Measurements from ENCODE around the gene PTGES. TPM values are rescaled to one million over a fixed set of nuclear protein-coding genes. Genes with fewer than 3 reads are reported as not detected.

Gene PTGES
- total RNA-seq, 1 experiment from 2014 or later, result 4.0 TPM

DNA sequence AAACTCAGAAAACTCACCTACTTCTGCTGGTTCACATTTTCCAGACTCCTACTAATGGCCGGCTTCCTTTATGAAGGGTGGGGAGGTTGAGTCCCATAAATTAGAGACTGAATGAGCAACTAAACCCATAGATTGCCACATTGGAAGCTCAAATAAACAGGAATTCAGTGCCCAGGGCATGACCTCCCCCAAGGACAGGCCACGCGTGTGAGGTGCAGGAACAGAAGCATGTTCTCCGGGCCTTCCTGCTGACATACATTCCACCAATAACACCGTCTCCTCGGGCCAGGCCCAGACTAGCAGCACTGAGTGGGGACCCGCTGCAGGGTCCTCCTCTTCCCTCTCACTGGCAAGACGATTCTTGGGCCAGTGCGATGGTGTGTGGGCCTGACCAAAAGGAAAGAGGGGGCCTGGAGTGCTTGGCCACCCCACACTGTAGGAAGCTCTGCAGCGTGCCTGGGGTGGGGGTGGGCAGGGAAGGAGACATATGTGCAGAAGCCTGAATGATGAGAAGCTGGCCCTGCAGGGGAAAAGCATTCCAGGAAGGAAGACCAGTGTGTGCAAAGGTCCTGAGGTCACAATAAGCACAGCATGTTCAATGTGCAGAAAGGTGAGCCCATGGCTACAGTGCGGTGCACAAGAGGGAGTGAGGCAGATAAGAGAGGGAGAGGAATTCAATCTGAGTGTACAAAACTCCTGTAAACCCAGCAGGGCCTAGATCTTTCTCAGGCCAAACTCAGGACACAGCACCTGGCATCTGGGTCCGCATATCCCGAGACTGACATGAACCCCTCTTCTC lies 12.0 kb downstream of the PTGES start:
- Mint-ChIP-seq H3K9me3 (ENCODE audit: unreplicated experiment) (no peaks in the 10 kb centered on the region), H3K4me1 (ENCODE audit: low read depth, unreplicated experiment) (no peaks in the 10 kb centered on the region), H3K4me3 (ENCODE audit: unreplicated experiment) (no peak overlapping the region), H3K27ac (ENCODE audit: unreplicated experiment) (no peak overlapping the region), H3K36me3 (ENCODE audit: insufficient read depth, unreplicated experiment) (no peaks in the 10 kb centered on the region), H3K27me3 (ENCODE audit: insufficient read depth, unreplicated experiment) (no peaks in the 10 kb centered on the region)
- ChIA-PET CTCF (interaction anchor here (0.6 kb wide), 1 partner anchor 20 kb away, joined by 3 read pairs; no protein-coding TSS in a partner anchor), POLR2A (no interaction called here)
- no peaks in the 10 kb centered on the region for H3K27me3 ChIP-seq (replicated peaks; ENCODE audit: control insufficient read depth, insufficient read depth, low read length)
- H3K4me3 ChIP-seq (ENCODE audit: low read depth, low read length), result no peak overlapping the region
- no peaks in the 10 kb centered on the region for H3K9me3 ChIP-seq
- no TSS peak for BruUV-seq (replicated peaks)
- H3K4me1 ChIP-seq, result no peaks in the 10 kb centered on the region
- TF ChIP-seq, protein P1, sequence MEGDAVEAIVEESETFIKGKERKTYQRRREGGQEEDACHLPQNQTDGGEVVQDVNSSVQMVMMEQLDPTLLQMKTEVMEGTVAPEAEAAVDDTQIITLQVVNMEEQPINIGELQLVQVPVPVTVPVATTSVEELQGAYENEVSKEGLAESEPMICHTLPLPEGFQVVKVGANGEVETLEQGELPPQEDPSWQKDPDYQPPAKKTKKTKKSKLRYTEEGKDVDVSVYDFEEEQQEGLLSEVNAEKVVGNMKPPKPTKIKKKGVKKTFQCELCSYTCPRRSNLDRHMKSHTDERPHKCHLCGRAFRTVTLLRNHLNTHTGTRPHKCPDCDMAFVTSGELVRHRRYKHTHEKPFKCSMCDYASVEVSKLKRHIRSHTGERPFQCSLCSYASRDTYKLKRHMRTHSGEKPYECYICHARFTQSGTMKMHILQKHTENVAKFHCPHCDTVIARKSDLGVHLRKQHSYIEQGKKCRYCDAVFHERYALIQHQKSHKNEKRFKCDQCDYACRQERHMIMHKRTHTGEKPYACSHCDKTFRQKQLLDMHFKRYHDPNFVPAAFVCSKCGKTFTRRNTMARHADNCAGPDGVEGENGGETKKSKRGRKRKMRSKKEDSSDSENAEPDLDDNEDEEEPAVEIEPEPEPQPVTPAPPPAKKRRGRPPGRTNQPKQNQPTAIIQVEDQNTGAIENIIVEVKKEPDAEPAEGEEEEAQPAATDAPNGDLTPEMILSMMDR (IDR thresholded peaks at IDR 0.05; ENCODE audit: insufficient read depth in 1 of 2, low read depth in 1 of 2, low read length in 1 of 2, severe bottlenecking in 1 of 2, unreplicated experiment in 1 of 2), result no peak
- H3K36me3 ChIP-seq (ENCODE audit: control insufficient read depth, insufficient read depth, low read length), result no peaks in the 10 kb centered on the region
- DNase-seq, result no peak
- intact Hi-C loops (cut with micrococcal nuclease; ENCODE audit: unreplicated experiment), result no loop called here

DNA sequence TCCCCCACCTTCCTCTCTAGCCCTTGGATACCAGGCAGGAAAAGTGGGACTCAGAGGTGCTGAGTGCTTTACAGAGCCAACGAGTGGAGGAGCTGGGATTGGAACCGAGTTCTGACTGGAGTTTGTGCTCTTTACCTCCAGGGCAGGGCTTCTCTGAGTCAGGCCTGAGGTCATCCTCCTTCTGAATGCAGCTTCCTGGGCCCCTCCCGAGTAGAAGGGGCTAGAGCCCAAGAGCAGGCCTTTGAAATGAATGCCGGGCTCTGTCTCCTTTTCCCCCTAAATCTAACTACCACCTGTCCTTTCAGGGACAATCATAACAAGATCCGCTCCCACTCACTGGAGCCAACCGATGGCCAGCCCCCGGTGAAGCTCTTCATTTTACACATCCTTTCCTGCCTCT lies 12.7 kb downstream of the PTGES start:
- CTCF ChIA-PET, result interaction anchor here (0.6 kb wide), 1 partner anchor 20 kb away, joined by 3 read pairs; no protein-coding TSS in a partner anchor
- BruUV-seq (replicated peaks), result no TSS peak
- H3K36me3 Mint-ChIP-seq (ENCODE audit: insufficient read depth, unreplicated experiment), result no peaks in the 10 kb centered on the region
- no peak for DNase-seq
- TF ChIP-seq, protein P1 (IDR thresholded peaks at IDR 0.05; ENCODE audit: insufficient read depth in 1 of 2, low read depth in 1 of 2, low read length in 1 of 2, severe bottlenecking in 1 of 2, unreplicated experiment in 1 of 2), result no peak
- H3K27me3 Mint-ChIP-seq (ENCODE audit: insufficient read depth, unreplicated experiment), result no peaks in the 10 kb centered on the region
- H3K9me3 ChIP-seq, result no peaks in the 10 kb centered on the region
- H3K9me3 Mint-ChIP-seq (ENCODE audit: unreplicated experiment), result no peaks in the 10 kb centered on the region
- H3K4me1 Mint-ChIP-seq (ENCODE audit: low read depth, unreplicated experiment), result no peaks in the 10 kb centered on the region
- no peak overlapping the region for H3K4me3 ChIP-seq (ENCODE audit: low read depth, low read length)
- no peaks in the 10 kb centered on the region for H3K27me3 ChIP-seq (replicated peaks; ENCODE audit: control insufficient read depth, insufficient read depth, low read length)
- H3K4me3 Mint-ChIP-seq (ENCODE audit: unreplicated experiment), result no peak overlapping the region
- POLR2A ChIA-PET, result no interaction called here
- H3K36me3 ChIP-seq (ENCODE audit: control insufficient read depth, insufficient read depth, low read length), result no peaks in the 10 kb centered on the region
- H3K27ac Mint-ChIP-seq (ENCODE audit: unreplicated experiment), result no peak overlapping the region
- H3K4me1 ChIP-seq, result no peaks in the 10 kb centered on the region
- intact Hi-C loops (cut with micrococcal nuclease; ENCODE audit: unreplicated experiment), result no loop called here

DNA sequence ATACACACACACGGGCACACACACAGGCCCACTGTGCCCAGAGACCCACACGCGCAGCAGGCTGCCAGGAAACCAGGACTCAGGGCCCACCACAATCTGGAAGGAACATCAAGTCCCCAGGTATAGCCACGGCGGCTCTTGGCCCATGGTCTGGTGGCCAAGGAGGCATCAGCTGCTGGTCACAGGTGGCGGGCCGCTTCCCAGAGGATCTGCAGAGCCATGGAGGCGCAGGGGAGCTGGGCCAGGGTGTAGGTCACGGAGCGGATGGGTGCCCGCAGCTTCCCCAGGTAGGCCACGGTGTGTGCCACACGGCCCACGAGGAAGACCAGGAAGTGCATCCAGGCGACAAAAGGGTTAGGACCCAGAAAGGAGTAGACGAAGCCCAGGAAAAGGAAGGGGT lies 13.4 kb downstream of the PTGES start:
- Mint-ChIP-seq H3K4me1 (ENCODE audit: low read depth, unreplicated experiment) (no peaks in the 10 kb centered on the region), H3K27ac (ENCODE audit: unreplicated experiment) (no peak overlapping the region), H3K36me3 (ENCODE audit: insufficient read depth, unreplicated experiment) (no peaks in the 10 kb centered on the region), H3K4me3 (ENCODE audit: unreplicated experiment) (no peak overlapping the region), H3K9me3 (ENCODE audit: unreplicated experiment) (no peaks in the 10 kb centered on the region), H3K27me3 (ENCODE audit: insufficient read depth, unreplicated experiment) (no peaks in the 10 kb centered on the region)
- BruUV-seq (replicated peaks), result no TSS peak
- Histone ChIP-seq H3K27me3 (replicated peaks; ENCODE audit: control insufficient read depth, insufficient read depth, low read length) (no peaks in the 10 kb centered on the region), H3K4me3 (ENCODE audit: low read depth, low read length) (no peak overlapping the region), H3K9me3 (no peaks in the 10 kb centered on the region), H3K4me1 (no peaks in the 10 kb centered on the region), H3K36me3 (ENCODE audit: control insufficient read depth, insufficient read depth, low read length) (no peaks in the 10 kb centered on the region)
- ChIA-PET POLR2A (no interaction called here), CTCF (interaction anchor here (0.6 kb wide), 1 partner anchor 10 kb away, joined by 8 read pairs; no protein-coding TSS in a partner anchor)
- intact Hi-C loops (cut with micrococcal nuclease; ENCODE audit: unreplicated experiment), result no loop called here
- TF ChIP-seq, protein P1 (IDR thresholded peaks at IDR 0.05; ENCODE audit: insufficient read depth in 1 of 2, low read depth in 1 of 2, low read length in 1 of 2, severe bottlenecking in 1 of 2, unreplicated experiment in 1 of 2), result no peak
- no peak for DNase-seq
